Naive thymus-derived CD8-positive, alpha-beta T cell (primary cell): Measurements from ENCODE around the gene PARD6B. TPM values are rescaled to one million over a fixed set of nuclear protein-coding genes. Genes with fewer than 3 reads are reported as not detected.

ENCODE experiments used
- ATAC-seq, 2 donors: fragments of 150-1000 bp; cut with Tn5 transposase in 1 of 2; sonication (Bioruptor Pico), chemical (Tn5 transposase) in 1 of 2; 1 replicate in 1 of 2; 2 replicates in 1 of 2; pipeline ENCODE4 v1.10.0; 2021; ENCODE audit warnings: mild to moderate bottlenecking in 2 of 2, moderate library complexity in 2 of 2
- POLR2A ChIA-PET: fragments of 350-600 bp; sonication (Branson Sonifier 250); formaldehyde crosslinking; loops from one replicate; lab custom pipeline; 2021; ENCODE audit warnings: antibody characterized with exemption; lab: Charles Lee
- DNase-seq, 10 donors: peaks; one replicate each; pipeline versions ENCODE4 v3.0.0 to v3.0.0-alpha.2; 2020 to 2022
- H3K27ac Mint-ChIP-seq, 10 donors: one replicate each; pipeline ENCODE4 v1.8.0; 2020 to 2022; ENCODE audit warnings: mild to moderate bottlenecking in 10 of 10, mixed read lengths in 10 of 10, moderate library complexity in 4 of 10, inconsistent platforms in 1 of 10
- H3K27me3 Mint-ChIP-seq, 5 donors: one replicate each; pipeline ENCODE4 v1.8.0; 2021 to 2022; ENCODE audit warnings: mixed read lengths in 5 of 5
- H3K36me3 Mint-ChIP-seq, 3 donors: one replicate each; pipeline ENCODE4 v1.8.0; 2020 to 2022; ENCODE audit warnings: mixed read lengths in 3 of 3, mild to moderate bottlenecking in 2 of 3, inconsistent platforms in 1 of 3
- H3K4me1 Mint-ChIP-seq, 4 donors: one replicate each; pipeline ENCODE4 v1.8.0; 2021 to 2022; ENCODE audit warnings: mixed read lengths in 4 of 4
- H3K4me3 Mint-ChIP-seq, 10 donors: one replicate each; pipeline ENCODE4 v1.8.0; 2020 to 2022; ENCODE audit warnings: mild to moderate bottlenecking in 10 of 10, mixed read lengths in 10 of 10, moderate library complexity in 6 of 10, inconsistent platforms in 1 of 10
- H3K9me3 Mint-ChIP-seq, 9 donors: one replicate each; pipeline ENCODE4 v1.8.0; 2020 to 2022; ENCODE audit warnings: mixed read lengths in 9 of 9, mild to moderate bottlenecking in 3 of 9, inconsistent platforms in 1 of 9, moderate library complexity in 1 of 9
- polyA plus RNA-seq, 3 donors: library from polyadenylated mRNA; unstranded; fragments of 300-500 nt; fragmentation: Illumina TruSeq; gene quantifications; one replicate each; pipeline ENCODE4 v1.2.3, GENCODE V29; 2021
- total RNA-seq, 8 experiments: library from RNA in 2 of 8; stranded (reverse) in 2 of 8; gene quantifications; one replicate each; pipeline ENCODE4 v1.2.3 and lab custom pipeline; 2021 to 2026

Gene PARD6B
- total and polyA plus RNA-seq, 5 experiments from 2014 or later = 0.49 to 12.0 (median 2.0) TPM

GRCh38 chr20:50720582-50720981 is 10.8 kb upstream of the PARD6B start:
- Mint-ChIP-seq H3K27ac (no peak overlapping the region), H3K36me3 (no peaks in the 10 kb centered on the region), H3K4me1 (no peaks in the 10 kb centered on the region), H3K27me3 (peaks cover 0 to 7% (median 1%) of the 10 kb centered on the region in 5 donors), H3K4me3 (no peak overlapping the region), H3K9me3 (no peaks in the 10 kb centered on the region)
- no peak for ATAC-seq
- POLR2A ChIA-PET = interaction anchor here (0.6 kb wide), 1 partner anchor 889 kb away, joined by 3 read pairs; no protein-coding TSS in a partner anchor
- DNase-seq = no peak

GRCh38 chr20:50721881-50722281 is 9.5 kb upstream of the PARD6B start:
- H3K4me3 Mint-ChIP-seq = no peak overlapping the region
- H3K9me3 Mint-ChIP-seq = no peaks in the 10 kb centered on the region
- ATAC-seq (no peak), DNase-seq (no peak)
- no peaks in the 10 kb centered on the region for H3K4me1 Mint-ChIP-seq
- POLR2A ChIA-PET = no interaction called here
- peaks cover 0 to 7% (median 1%) of the 10 kb centered on the region in 5 donors for H3K27me3 Mint-ChIP-seq
- no peak overlapping the region for H3K27ac Mint-ChIP-seq
- H3K36me3 Mint-ChIP-seq = no peaks in the 10 kb centered on the region

- H3K9me3 Mint-ChIP-seq = no peaks in the 10 kb centered on the region
- POLR2A ChIA-PET = no interaction called here
Observed at GRCh38 chr20:50722424-50723155, 8.8 kb upstream of the PARD6B start.

DNA sequence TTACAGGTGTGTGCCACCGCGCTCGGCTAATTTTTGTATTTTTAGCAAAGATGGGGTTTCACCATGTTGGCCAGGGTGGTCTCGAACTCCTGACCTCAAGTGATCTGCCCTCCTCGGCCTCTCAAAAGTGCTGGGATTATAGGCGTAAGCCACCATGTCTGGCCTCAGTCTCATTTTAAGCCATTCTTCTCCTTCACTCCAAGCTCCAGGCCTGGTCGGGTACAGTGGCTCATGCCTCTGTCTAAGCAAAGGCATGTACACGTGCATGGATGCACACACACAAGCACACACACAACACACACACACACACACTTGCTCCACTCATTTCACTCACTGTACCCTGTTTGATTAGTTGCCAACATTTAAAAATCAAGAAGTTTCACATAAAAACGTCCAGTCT is 7.7 kb upstream of the PARD6B start:
- POLR2A ChIA-PET = no interaction called here
- H3K4me1 Mint-ChIP-seq = no peaks in the 10 kb centered on the region
- no peak for DNase-seq
- no peak overlapping the region for H3K4me3 Mint-ChIP-seq
- H3K27me3 Mint-ChIP-seq = no peaks in the 10 kb centered on the region
- no peak for ATAC-seq
- H3K9me3 Mint-ChIP-seq = no peaks in the 10 kb centered on the region
- no peaks in the 10 kb centered on the region for H3K36me3 Mint-ChIP-seq
- H3K27ac Mint-ChIP-seq = no peak overlapping the region

More at GRCh38 chr20:50722424-50723155, 8.8 kb upstream of the PARD6B start:
- H3K36me3 Mint-ChIP-seq = no peaks in the 10 kb centered on the region
- no peak overlapping the region for H3K27ac Mint-ChIP-seq
- H3K27me3 Mint-ChIP-seq = peaks cover 0 to 3% (median 1%) of the 10 kb centered on the region in 5 donors
- H3K4me1 Mint-ChIP-seq = no peaks in the 10 kb centered on the region
- ATAC-seq = no peak
- H3K4me3 Mint-ChIP-seq = no peak overlapping the region
- no peak for DNase-seq

- no peak overlapping the region for H3K4me3 Mint-ChIP-seq
Observed at GRCh38 chr20:50724112-50724725, 7.2 kb upstream of the PARD6B start.

DNA sequence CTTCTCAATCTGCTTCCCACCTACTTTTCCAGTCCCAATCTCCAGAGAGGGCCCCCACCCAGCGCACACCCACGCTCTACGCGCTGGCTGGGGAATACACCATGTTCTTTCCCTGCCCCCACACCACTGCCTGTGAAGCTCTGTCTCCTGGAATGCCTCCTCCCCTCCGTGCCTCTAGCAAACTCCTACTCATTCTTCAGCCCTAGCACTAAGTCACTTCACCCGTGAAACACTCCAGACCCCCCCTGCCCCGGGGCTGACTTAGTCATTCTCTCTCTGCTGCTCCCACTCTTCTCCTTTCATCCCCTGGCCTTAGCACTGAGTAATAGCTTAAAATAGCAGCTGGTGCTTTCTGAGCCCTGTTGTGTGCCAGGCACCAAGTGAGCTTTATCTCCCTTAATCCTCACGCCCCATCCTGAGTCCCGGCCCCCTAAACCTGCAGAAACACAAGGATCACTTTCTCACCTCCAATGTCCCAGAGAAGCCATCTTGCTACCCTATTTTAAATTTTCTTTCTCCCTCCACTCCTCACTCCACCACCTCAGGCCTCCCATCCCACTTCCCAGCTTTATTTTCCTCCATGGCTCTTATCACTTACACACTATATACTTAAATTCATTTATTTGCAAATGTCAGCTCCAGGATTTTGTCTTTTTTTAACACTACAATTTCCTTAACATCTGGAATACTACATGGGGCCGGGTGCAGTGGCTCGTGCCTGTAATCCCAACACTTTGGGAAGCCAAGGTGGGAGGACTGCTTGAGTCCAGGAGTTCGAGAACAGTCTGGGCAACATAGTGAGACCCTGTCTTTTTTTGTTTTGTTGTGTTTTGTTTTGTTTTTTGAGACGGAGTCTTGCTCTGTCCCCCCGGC is 6.3 kb upstream of the PARD6B start:
- H3K9me3 Mint-ChIP-seq = no peaks in the 10 kb centered on the region
- POLR2A ChIA-PET = interaction anchor here (0.9 kb wide), 1 partner anchor 9 kb away, joined by 3 read pairs; no protein-coding TSS in a partner anchor
- peaks cover 0 to under 1% (median 0%) of the 10 kb centered on the region in 4 donors for H3K4me1 Mint-ChIP-seq
- ATAC-seq (no peak), DNase-seq (no peak)
- H3K4me3 Mint-ChIP-seq = no peak overlapping the region
- H3K36me3 Mint-ChIP-seq = no peaks in the 10 kb centered on the region
- no peak overlapping the region for H3K27ac Mint-ChIP-seq
- H3K27me3 Mint-ChIP-seq = no peaks in the 10 kb centered on the region

More at GRCh38 chr20:50724112-50724725, 7.2 kb upstream of the PARD6B start:
- Mint-ChIP-seq H3K27ac (no peak overlapping the region), H3K36me3 (no peaks in the 10 kb centered on the region), H3K27me3 (no peaks in the 10 kb centered on the region), H3K4me1 (no peaks in the 10 kb centered on the region), H3K9me3 (no peaks in the 10 kb centered on the region)
- no peak for DNase-seq
- ATAC-seq = no peak
- POLR2A ChIA-PET = interaction anchor here (0.9 kb wide), 1 partner anchor 10 kb away, joined by 3 read pairs; no protein-coding TSS in a partner anchor

DNA sequence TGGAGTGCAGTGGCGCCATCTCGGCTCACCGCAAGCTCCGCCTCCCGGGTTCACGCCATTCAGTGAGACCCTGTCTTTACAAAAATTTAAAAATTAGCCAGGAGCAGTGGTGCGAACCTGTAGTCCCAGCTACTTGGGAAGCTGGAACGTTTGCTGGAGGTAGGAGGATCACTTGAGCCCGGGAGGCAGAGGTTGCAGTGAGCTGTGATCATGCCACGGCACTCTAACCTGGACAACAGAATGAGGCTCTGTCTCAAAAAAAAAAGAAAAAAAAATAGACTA is 5.7 kb upstream of the PARD6B start:
- POLR2A ChIA-PET = interaction anchor here (0.7 kb wide), 1 partner anchor 16 kb away, joined by 3 read pairs; no protein-coding TSS in a partner anchor
- H3K27ac Mint-ChIP-seq = no peak overlapping the region
- H3K9me3 Mint-ChIP-seq = no peaks in the 10 kb centered on the region
- ATAC-seq = no peak
- no peak overlapping the region for H3K4me3 Mint-ChIP-seq
- H3K27me3 Mint-ChIP-seq = no peaks in the 10 kb centered on the region
- peaks cover 0 to 7% (median 3%) of the 10 kb centered on the region in 4 donors for H3K4me1 Mint-ChIP-seq
- DNase-seq = no peak
- H3K36me3 Mint-ChIP-seq = no peaks in the 10 kb centered on the region

DNA sequence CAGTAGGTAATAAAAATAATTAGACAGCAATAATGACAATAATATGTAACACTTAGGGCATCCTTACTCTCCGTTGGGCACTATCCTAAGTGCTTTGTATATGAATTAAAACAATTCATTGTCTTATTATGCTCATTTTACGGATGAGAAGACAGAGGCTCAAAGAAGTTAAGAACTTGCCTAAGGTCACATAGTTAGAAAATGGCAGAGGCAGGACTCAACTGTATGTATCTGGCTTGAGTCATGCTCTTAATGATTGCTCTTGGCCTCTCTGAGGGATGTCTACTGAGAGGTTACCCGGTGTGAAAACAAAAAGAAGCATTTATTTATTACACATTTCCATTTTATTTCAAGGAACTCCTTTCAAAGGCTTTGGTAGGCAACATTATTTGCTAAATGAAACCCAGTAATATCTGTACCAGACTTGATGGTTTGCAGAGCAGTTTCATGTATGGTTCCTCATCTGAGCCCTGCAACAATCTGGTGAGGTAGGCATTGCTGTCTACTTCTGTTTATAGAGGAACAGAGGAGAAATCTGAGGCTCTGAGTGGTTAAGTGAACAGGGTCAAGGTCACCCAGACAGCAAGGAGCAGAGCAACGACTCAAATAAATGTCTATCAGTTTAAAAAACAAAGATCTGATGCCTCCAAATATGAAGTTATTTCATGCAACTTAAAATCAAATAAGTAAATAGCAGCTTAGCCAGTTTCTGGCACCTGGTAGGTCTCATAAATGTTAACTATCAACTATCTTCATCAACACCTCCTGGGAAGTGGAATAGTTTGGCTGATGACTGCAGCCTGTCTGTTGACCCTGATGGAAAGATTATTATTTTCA is 4.2 kb upstream of the PARD6B start:
- no peaks in the 10 kb centered on the region for H3K9me3 Mint-ChIP-seq
- DNase-seq = no peak
- no peaks in the 10 kb centered on the region for H3K27me3 Mint-ChIP-seq
- H3K36me3 Mint-ChIP-seq = no peaks in the 10 kb centered on the region
- POLR2A ChIA-PET = no interaction called here
- no peak for ATAC-seq
- no peak overlapping the region for H3K27ac Mint-ChIP-seq
- H3K4me3 Mint-ChIP-seq = no peak overlapping the region
- peaks cover 0 to 11% (median 6%) of the 10 kb centered on the region in 4 donors for H3K4me1 Mint-ChIP-seq

DNA sequence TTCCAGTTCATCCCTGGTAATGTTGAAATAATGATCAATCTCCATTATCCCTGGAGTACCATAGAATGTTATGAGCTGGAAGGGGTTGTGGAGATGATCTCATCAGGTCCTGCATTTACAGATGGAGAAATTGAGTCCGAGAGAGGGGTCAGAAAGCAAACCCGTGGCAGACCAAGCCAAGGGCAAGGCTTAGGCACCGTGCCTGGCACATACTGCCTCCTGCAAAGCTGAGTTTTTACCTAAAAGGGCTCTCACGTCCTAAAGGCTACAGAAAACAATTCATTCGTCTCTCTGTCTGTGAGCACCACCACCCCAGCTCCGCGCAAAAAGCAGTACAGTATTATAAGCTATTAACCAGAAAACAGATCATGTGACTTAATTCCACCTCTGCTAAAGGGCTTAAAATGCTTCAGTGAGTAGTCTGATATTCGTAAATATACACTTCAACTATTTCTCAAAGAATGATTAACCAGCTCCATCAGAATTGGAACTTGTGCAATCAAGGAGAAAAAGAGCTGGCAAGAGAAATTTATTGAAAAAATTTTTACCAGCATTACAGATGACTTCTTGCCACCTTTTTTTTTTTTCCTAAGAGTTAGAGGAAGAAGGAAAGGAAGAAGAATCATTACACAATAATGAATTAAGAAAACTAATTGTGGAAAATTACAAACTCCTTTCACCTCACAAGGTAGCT is 3.4 kb upstream of the PARD6B start:
- POLR2A ChIA-PET = interaction anchor here (0.6 kb wide), 1 partner anchor 243 kb away, joined by 3 read pairs; no protein-coding TSS in a partner anchor
- H3K4me3 Mint-ChIP-seq = peak overlapping the region in 1 of 10 donors; percentile 34

GRCh38 chr20:50728486-50728980 is 2.8 kb upstream of the PARD6B start:
- peaks cover 0 to 25% (median 18%) of the 10 kb centered on the region in 4 donors for H3K4me1 Mint-ChIP-seq
- DNase-seq = no peak
- no peaks in the 10 kb centered on the region for H3K27me3 Mint-ChIP-seq
- peak overlapping the region in 1 of 10 donors; percentile 34 for H3K4me3 Mint-ChIP-seq
- ATAC-seq = no peak
- no peak overlapping the region for H3K27ac Mint-ChIP-seq
- no peaks in the 10 kb centered on the region for H3K9me3 Mint-ChIP-seq
- H3K36me3 Mint-ChIP-seq = no peaks in the 10 kb centered on the region
- POLR2A ChIA-PET = interaction anchor here (0.6 kb wide), 1 partner anchor 244 kb away, joined by 3 read pairs; no protein-coding TSS in a partner anchor

More for the DNA sequence above, 3.4 kb upstream of the PARD6B start:
- Mint-ChIP-seq H3K36me3 (no peaks in the 10 kb centered on the region), H3K27ac (no peak overlapping the region), H3K9me3 (no peaks in the 10 kb centered on the region), H3K27me3 (no peaks in the 10 kb centered on the region), H3K4me1 (peaks cover 0 to 19% (median 13%) of the 10 kb centered on the region in 4 donors)
- ATAC-seq = no peak
- no peak for DNase-seq
